ENCODE results near the gene NTF4.
"Not testable (repeated sequence)": the region's sequence is repeated elsewhere in the genome, so short reads cannot be mapped to it uniquely, and the experiment has no call there.

NTF4 gene

DNA sequence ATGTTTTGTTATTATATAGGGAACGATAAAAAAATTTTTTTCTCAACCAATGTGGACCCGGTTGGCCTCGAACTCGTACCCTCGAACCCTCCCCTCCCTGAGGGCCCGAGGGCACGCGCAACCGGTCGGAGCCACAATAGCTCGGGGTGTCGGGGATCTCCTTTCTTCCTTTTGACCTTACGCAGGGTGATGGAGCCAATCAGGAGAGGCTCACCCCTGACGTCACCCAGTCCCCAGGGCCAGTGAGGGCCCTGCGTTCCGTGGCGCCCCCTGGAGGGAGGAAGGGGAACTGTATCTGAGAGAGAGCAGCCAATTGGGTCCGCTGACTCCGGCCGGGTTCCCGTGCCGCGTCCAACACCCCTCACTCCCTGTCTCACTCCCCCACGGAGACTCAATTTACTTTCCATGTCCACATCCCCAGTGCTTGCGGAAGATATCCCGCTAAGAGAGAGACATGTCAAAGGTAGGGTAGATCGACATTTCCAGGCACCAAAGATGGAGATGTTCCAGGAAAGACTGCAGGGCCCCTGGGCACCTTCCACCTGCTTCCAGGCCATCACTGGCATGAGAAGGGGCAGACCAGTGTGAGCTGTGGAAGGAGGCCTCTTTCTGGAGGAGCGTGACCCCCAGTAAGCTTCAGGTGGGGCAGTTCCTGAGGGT is 32.8 kb downstream of the NTF4 start, which contains the start of gene CGB2:
Gene CGB2, plus strand, starts transcription at position 249 of the 660 bp plus-strand sequence. Its CDS starts 206 bp downstream, at position 455.
- not testable (repeated sequence) for H3K4me3 ChIP-seq (ENCODE audit: low read depth, low read length)
- TF ChIP-seq, protein P1, sequence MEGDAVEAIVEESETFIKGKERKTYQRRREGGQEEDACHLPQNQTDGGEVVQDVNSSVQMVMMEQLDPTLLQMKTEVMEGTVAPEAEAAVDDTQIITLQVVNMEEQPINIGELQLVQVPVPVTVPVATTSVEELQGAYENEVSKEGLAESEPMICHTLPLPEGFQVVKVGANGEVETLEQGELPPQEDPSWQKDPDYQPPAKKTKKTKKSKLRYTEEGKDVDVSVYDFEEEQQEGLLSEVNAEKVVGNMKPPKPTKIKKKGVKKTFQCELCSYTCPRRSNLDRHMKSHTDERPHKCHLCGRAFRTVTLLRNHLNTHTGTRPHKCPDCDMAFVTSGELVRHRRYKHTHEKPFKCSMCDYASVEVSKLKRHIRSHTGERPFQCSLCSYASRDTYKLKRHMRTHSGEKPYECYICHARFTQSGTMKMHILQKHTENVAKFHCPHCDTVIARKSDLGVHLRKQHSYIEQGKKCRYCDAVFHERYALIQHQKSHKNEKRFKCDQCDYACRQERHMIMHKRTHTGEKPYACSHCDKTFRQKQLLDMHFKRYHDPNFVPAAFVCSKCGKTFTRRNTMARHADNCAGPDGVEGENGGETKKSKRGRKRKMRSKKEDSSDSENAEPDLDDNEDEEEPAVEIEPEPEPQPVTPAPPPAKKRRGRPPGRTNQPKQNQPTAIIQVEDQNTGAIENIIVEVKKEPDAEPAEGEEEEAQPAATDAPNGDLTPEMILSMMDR (IDR thresholded peaks at IDR 0.05; ENCODE audit: borderline replicate concordance, insufficient read depth, low read depth, low read length) = peak; percentile 34; the same call in 1 of the 2 replicates

DNA sequence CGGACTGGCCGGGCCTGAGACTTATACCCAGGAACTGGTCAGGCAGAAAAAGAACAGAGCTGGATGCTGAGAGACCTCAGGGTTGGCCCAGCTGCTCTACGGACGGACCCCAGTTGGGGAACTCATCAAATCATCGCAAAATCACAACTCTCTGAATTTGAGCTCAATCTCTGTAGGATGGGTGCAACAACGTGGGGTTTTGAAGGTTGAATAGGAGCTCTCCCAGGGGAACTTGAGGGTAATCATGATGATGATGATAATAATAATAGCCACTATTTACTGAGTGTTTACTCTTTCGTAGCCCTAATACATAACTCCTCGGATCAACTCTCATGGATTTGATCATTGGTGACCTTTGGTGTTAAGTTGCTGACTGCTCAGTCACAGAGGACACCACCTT is 34.3 kb downstream of the NTF4 start:
- H3K4me3 ChIP-seq (ENCODE audit: low read depth, low read length) = not testable (repeated sequence)

DNA sequence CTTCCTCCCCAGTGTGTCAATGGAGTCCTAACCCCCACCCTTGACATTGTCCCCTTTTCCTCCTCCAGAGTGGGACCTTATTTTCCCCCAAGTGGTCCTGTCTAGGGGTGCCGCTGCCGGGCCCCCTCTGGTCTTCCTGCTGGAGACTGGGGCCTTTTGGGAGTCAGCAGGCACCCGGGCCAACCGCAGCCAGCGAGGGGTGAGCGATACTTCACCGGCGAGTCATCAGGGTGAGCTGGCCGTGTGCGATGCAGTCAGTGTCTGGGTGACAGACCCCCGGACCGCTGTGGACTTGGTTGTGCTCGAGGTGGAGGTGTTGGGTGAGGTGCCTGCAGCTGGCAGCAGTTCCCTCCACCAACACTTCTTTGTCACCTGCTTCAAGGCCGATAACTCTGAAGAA is 34.9 kb downstream of the NTF4 start:
- H3K4me3 ChIP-seq (ENCODE audit: low read depth, low read length) = not testable (repeated sequence)

DNA sequence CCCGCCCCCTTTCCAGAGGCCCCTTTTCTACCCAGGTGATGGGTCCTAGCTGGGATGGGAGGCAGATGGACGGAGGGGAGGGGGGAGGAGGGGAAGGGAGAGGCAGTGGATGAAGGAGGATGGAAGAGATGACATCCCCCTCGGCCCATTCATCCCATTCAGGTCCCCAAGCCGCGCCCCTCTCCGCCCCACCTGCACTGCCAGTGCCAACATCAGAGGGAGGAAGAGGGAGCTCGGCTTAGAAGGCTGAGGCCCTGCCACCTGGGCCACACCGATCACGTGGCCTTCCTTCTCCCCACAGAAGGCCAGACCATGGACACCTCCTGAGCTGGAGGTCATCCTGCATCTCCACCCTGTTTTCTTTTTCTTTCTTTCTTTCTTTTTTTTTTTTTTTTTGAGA is 35.9 kb downstream of the NTF4 start:
- H3K4me3 ChIP-seq (ENCODE audit: low read depth, low read length) = not testable (repeated sequence)

DNA sequence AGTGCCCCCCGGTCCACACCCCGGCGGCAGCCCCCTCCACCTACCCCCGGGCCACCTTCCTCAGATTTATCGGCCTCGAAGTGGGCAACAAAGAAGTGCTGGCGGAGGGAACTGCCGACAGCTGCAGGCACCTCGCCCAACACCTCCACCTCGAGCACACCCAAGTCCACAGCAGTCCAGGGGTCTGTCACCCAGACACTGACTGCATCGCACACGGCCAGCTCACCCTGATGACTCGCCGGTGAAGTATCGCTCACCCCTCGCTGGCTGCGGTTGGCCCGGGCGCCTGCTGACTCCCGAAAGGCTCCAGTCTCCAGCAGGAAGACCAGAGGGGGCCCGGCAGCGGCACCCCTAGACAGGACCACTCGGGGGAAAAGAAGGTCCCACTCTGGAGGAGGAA is 39.0 kb downstream of the NTF4 start:
- H3K4me3 ChIP-seq (ENCODE audit: low read depth, low read length) = not testable (repeated sequence)

DNA sequence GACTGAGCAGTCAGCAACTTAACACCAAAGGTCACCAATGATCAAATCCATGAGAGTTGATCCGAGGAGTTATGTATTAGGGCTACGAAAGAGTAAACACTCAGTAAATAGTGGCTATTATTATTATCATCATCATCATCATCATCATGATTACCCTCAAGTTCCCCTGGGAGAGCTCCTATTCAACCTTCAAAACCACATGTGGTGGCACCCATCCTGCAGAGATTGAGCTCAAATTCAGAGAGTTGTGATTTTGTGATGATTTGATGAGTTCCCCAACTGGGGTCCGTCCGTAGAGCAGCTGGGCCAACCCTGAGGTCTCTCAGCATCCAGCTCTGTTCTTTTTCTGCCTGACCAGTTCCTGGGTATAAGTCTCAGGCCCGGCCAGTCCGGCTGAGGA is 39.5 kb downstream of the NTF4 start:
- not testable (repeated sequence) for H3K4me3 ChIP-seq (ENCODE audit: low read depth, low read length)

DNA sequence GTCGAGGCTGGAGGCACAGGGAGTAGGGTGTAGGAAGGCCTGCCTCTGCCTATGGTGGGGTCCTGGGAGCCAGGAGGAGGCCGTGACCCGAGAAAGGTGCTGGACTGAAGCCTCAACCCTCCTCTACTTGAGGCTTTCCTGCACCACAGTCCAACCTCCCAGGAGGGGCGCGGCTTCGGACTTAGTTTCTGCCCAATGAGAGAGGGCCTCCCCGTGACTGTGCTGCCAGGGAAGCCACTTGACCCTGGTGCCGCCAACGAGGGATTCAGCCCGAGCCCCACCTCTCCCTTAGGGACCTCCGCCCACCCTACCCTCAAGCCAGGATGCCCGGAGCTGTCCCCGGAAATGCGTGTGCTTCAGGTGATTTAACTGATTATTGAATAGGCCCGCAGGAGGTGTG is 40.4 kb downstream of the NTF4 start, which contains the start of gene CGB3:
Gene CGB3, minus strand, starts transcription at position 101 of the 400 bp plus-strand sequence. CDS start 362 bp downstream, outside the sequence.
- H3K4me3 ChIP-seq (ENCODE audit: low read depth, low read length) = not testable (repeated sequence)

DNA sequence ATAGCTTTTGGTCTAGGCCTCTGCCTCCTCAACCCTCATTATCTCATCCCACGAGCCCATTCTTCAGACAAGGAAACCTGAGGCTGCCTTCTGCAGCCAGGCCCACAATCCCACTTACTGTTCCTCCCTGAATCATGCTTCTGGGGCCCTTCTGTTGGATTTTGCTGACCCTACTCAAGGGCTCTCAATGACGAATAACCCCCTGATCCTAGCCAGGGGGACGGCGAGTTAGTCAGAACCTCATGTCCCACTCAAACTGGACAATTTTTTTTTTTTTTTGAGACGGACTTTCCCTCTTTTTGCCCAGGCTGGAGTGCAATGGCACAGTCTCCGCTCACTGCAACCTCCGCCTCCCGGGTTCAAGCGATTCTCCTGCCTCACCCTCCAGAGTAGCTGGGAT is 42.5 kb downstream of the NTF4 start:
- TF ChIP-seq, protein P1 (IDR thresholded peaks at IDR 0.05; ENCODE audit: borderline replicate concordance, insufficient read depth, low read depth, low read length) = no peak
- H3K4me3 ChIP-seq (ENCODE audit: low read depth, low read length) = no peak overlapping the region

DNA sequence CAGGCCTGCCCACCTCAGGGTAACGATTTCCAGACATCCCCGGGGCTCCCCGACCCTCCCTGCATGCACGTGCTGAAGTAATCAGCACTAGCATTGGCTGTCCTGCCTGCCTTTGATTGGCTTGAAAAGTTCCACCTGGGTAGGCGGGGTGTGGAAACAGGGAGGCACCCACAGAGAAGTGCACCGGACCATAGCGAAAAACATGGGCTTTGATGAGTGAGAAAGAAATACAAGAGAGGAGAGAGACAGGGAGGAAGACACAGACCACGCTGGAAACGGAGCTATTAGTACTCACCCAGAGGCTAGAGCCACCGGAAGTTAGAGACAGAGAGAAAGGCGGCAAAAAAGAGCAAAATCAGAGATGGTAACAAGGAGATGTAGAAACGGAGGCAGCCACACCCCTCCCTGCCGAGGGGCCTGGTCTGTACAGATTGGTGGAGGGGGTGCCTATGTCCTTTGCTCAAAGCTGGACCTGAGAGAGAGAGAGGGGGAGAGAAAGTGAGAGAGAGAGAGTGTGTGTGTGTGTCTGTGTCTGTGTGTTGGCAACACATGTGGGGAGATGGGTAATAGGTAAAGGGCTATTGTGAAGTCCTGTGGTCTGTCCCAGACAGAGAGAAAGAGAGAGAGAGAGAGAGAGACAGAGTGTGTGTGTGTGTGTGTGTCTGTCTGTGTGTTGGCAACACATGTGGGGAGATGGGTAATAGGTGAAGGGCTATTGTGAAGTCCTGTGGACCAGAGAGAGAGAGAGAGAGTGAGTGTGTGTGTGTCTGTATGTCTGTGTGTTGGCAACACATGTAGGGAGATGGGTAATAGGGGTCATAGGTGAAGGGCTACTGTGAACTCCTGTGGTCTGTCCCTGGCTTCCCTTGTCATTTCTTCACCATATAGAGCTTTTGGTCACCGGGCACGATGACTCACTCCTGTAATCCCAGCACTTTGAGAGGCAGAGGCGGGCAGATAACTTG is 43.4 kb downstream of the NTF4 start:
- H3K4me3 ChIP-seq (ENCODE audit: low read depth, low read length) = no peak overlapping the region
- TF ChIP-seq, protein P1 (IDR thresholded peaks at IDR 0.05; ENCODE audit: borderline replicate concordance, insufficient read depth, low read depth, low read length) = no peak

DNA sequence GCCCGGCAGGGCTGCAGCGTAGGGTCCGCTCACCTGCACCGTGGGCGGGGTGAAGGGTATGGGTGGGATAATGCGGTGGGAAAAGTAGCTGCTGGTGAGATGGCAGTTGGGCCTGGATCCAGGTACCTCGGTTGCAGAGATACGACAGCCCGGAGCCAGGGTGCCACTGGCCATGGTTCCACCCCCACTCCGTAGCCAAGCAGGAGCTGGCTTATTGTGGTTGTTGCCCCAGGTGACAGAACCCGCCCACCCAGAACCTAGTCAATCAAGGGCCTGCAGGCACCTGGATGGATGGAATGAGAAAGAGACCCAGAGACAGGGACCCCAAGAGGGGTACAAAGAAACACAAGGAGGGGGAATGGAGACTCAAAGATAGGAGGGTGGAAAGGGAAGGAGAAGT is 44.3 kb downstream of the NTF4 start:
- TF ChIP-seq, protein P1 (IDR thresholded peaks at IDR 0.05; ENCODE audit: borderline replicate concordance, insufficient read depth, low read depth, low read length) = no peak
- no peak overlapping the region for H3K4me3 ChIP-seq (ENCODE audit: low read depth, low read length)
